GM19043 (cell line): Measurements from ENCODE around the gene HAL.
A peak's percentile ranks its signal among the peaks of the same experiment; 100 is the strongest.

Source experiments
- ATAC-seq: cut with Tn5 transposase; IDR thresholded peaks from one replicate; pipeline ENCODE4 v1.9.1; 2021; ENCODE audit warnings: low read depth; ENCODE audit not compliant: unreplicated experiment

HAL gene

GRCh38 chr12:96015672-96016071 is 19.5 kb upstream of the HAL start:
- no peak for ATAC-seq

GRCh38 chr12:96014943-96015599 is 18.9 kb upstream of the HAL start:
- no peak for ATAC-seq

- no peak for ATAC-seq
Observed at GRCh38 chr12:96007729-96008128, 11.6 kb upstream of the HAL start.

GRCh38 chr12:96006727-96007126 is 10.6 kb upstream of the HAL start:
- no peak for ATAC-seq

- no peak for ATAC-seq
Observed at GRCh38 chr12:96000858-96001257, 4.7 kb upstream of the HAL start.

GRCh38 chr12:95999484-95999883 is 3.3 kb upstream of the HAL start:
- no peak for ATAC-seq

- ATAC-seq: peak; percentile 93
Observed at GRCh38 chr12:95998611-95999286, 2.6 kb upstream of the HAL start.

GRCh38 chr12:95997911-95998510 is 1.9 kb upstream of the HAL start:
- ATAC-seq: no peak

- no peak for ATAC-seq
Observed at GRCh38 chr12:95997276-95997675, 1.1 kb upstream of the HAL start.

GRCh38 chr12:95995238-95996031 is 709 bp downstream of the HAL start:
- ATAC-seq: no peak

- no peak for ATAC-seq
Observed at GRCh38 chr12:95994476-95994875, 1.7 kb downstream of the HAL start.

- ATAC-seq: no peak
Observed at GRCh38 chr12:95993907-95994306, 2.2 kb downstream of the HAL start.

- no peak for ATAC-seq
Observed at GRCh38 chr12:95990136-95990535, 6.0 kb downstream of the HAL start.

GRCh38 chr12:95989504-95990123 is 6.5 kb downstream of the HAL start:
- no peak for ATAC-seq

- no peak for ATAC-seq
Observed at GRCh38 chr12:95988506-95989275, 7.5 kb downstream of the HAL start.

- no peak for ATAC-seq
Observed at GRCh38 chr12:95986635-95987570, 9.2 kb downstream of the HAL start.

GRCh38 chr12:95984682-95985081 is 11.5 kb downstream of the HAL start:
- ATAC-seq: no peak

GRCh38 chr12:95982602-95983001 is 13.5 kb downstream of the HAL start:
- no peak for ATAC-seq

GRCh38 chr12:95980437-95980836 is 15.7 kb downstream of the HAL start:
- ATAC-seq: no peak
